K562 (cell line): ENCODE data around the gene MYO3B. TPM values are rescaled to one million over a fixed set of nuclear protein-coding genes. Genes with fewer than 3 reads are reported as not detected.

Experiments used
- CREBBP ChIP-seq: IDR thresholded peaks from one replicate; pipeline ENCODE4 v1.6.1; 2012; ENCODE audit warnings: low read depth, mild to moderate bottlenecking, control low read depth, inconsistent platforms, low read length
- EHMT2 ChIP-seq: fragments of 450-650 bp; IDR thresholded peaks from 2 replicates; pipeline ENCODE4 v1.6.1; 2018; ENCODE audit warnings: antibody characterized with exemption
- GABPA ChIP-seq: fragments of 200-800 bp; sonication (Bioruptor generic); conservative IDR thresholded peaks from 2 replicates; pipeline ENCODE4 v1.6.1; 2016; ENCODE audit warnings: low read depth, missing genetic modification characterization, missing compliant biosample characterization
- HMG20A ChIP-seq: fragments of 450-650 bp; formaldehyde crosslinking; conservative IDR thresholded peaks from 2 replicates; pipeline ENCODE4 v1.4.0; 2020; ENCODE audit warnings: mild to moderate bottlenecking, mixed read lengths
- HNRNPL ChIP-seq: fragments of 200-400 bp; formaldehyde crosslinking; IDR thresholded peaks from 2 replicates; pipeline ENCODE4 v1.6.1; 2017; ENCODE audit warnings: low read depth, mild to moderate bottlenecking, low read length
- HOMEZ ChIP-seq: fragments of 250-450 bp; sonication (Bioruptor Pico); IDR thresholded peaks from 2 replicates; pipeline ENCODE4 v1.4.0; 2020; ENCODE audit warnings: mild to moderate bottlenecking, moderate library complexity
- MYNN ChIP-seq, 2 experiments: sonication (generic); formaldehyde crosslinking in 1 of 2; IDR thresholded peaks; 2 replicates each; pipeline versions ENCODE4 v1.5.0 to v1.6.1; 2016 to 2020; ENCODE audit warnings: antibody characterized with exemption in 1 of 2, missing genetic modification reagents in 1 of 2
- NKRF ChIP-seq: fragments of 450-650 bp; IDR thresholded peaks from 2 replicates; pipeline ENCODE4 v1.6.1; 2016; ENCODE audit warnings: borderline replicate concordance
- NONO ChIP-seq, 2 experiments: fragments of 200-400 bp in 1 of 2; fragments of 450-650 bp in 1 of 2; formaldehyde crosslinking in 1 of 2; IDR thresholded peaks; 2 replicates each; pipeline ENCODE4 v1.6.1; 2017; ENCODE audit warnings: low read depth in 2 of 2, mild to moderate bottlenecking in 2 of 2, moderate library complexity in 2 of 2, low read length in 1 of 2
- PCBP2 ChIP-seq: fragments of 200-400 bp; formaldehyde crosslinking; IDR thresholded peaks from 2 replicates; pipeline ENCODE4 v1.6.1; 2018; ENCODE audit warnings: low read length, low read depth, mild to moderate bottlenecking, moderate library complexity; ENCODE audit not compliant: poor library complexity, severe bottlenecking
- TAF15 ChIP-seq: fragments of 200-400 bp; formaldehyde crosslinking; IDR thresholded peaks from 2 replicates; pipeline ENCODE4 v1.6.1; 2017; ENCODE audit warnings: mild to moderate bottlenecking, low read depth, low read length, moderate library complexity
- ZKSCAN3 ChIP-seq: fragments of 250-450 bp; sonication (Bioruptor Pico); IDR thresholded peaks from 2 replicates; pipeline ENCODE4 v1.4.0; 2020
- ZMIZ1 ChIP-seq, 2 experiments: fragments of 150-350 bp in 1 of 2; IDR thresholded peaks; 2 replicates each; pipeline ENCODE4 v1.6.1; 2012 to 2016; ENCODE audit warnings: low read depth in 2 of 2, low read length in 2 of 2, mild to moderate bottlenecking in 1 of 2, moderate library complexity in 1 of 2
- ZNF217 ChIP-seq: sonication (generic); formaldehyde crosslinking; IDR thresholded peaks from 2 replicates; pipeline ENCODE4 v1.8.0; 2022; ENCODE audit warnings: mild to moderate bottlenecking, missing genetic modification reagents
- ZNF282 ChIP-seq: sonication (generic); formaldehyde crosslinking; IDR thresholded peaks from 2 replicates; pipeline ENCODE4 v1.8.1; 2023; ENCODE audit warnings: missing genetic modification reagents
- ZNF41 ChIP-seq: fragments of 250-450 bp; sonication (Bioruptor Pico); conservative IDR thresholded peaks from 2 replicates; pipeline ENCODE4 v1.4.0; 2020; ENCODE audit warnings: mild to moderate bottlenecking
- ZNF644 ChIP-seq: fragments of 200-800 bp; sonication (Bioruptor generic); IDR thresholded peaks from 2 replicates; pipeline ENCODE4 v1.6.1; 2016; ENCODE audit warnings: low read depth, missing genetic modification characterization, missing compliant biosample characterization
- ZNF785 ChIP-seq: fragments of 250-450 bp; sonication (Bioruptor Pico); IDR thresholded peaks from 2 replicates; pipeline ENCODE4 v1.4.0; 2020; ENCODE audit warnings: mild to moderate bottlenecking
- ZNF830 ChIP-seq: fragments of 250-450 bp; sonication (Bioruptor Pico); IDR thresholded peaks from 2 replicates; pipeline ENCODE4 v1.5.0; 2021; ENCODE audit warnings: mild to moderate bottlenecking
- polyA plus RNA-seq, 8 experiments: library from polyadenylated mRNA; depleted of rRNA in 4 of 8; stranded (reverse) in 5 of 8; unstranded in 3 of 8; fragments of >200 nt; fragmentation: Nextera tagmentation in 2 of 8; fragmentation: Illumina TruSeq in 1 of 8; extraction: Ambion mirVana in 2 of 8; extraction: Trizol in 1 of 8; gene quantifications; 2 replicates each; pipeline versions ENCODE4 v1.2.1 to v1.2.3, GENCODE V29; 2011 to 2014; ENCODE audit warnings: inconsistent platforms in 1 of 8, missing spikeins in 1 of 8
- total RNA-seq, 7 experiments: library from RNA; depleted of rRNA in 6 of 7; stranded (reverse); fragments of >200 nt in 6 of 7; fragmentation: Illumina TruSeq in 2 of 7; extraction: Trizol in 2 of 7; gene quantifications; 2 replicates each; pipeline versions ENCODE4 v1.2.1 to v1.2.3, GENCODE V29; 2011 to 2021; ENCODE audit warnings: low replicate concordance in 1 of 7
- TF ChIP-seq, protein P1 (sequence below): fragments of 250-450 bp; sonication (Bioruptor Pico); IDR thresholded peaks from 2 replicates; pipeline ENCODE4 v1.8.0; 2022; ENCODE audit warnings: moderate library complexity, mild to moderate bottlenecking, inconsistent platforms

Gene MYO3B
- total and polyA plus RNA-seq, 9 of the 15 experiments (the other 6 are each of a cell fraction or from before 2014, with no cell fraction given) = 2.7 to 6.5 (median 3.6) TPM

DNA sequence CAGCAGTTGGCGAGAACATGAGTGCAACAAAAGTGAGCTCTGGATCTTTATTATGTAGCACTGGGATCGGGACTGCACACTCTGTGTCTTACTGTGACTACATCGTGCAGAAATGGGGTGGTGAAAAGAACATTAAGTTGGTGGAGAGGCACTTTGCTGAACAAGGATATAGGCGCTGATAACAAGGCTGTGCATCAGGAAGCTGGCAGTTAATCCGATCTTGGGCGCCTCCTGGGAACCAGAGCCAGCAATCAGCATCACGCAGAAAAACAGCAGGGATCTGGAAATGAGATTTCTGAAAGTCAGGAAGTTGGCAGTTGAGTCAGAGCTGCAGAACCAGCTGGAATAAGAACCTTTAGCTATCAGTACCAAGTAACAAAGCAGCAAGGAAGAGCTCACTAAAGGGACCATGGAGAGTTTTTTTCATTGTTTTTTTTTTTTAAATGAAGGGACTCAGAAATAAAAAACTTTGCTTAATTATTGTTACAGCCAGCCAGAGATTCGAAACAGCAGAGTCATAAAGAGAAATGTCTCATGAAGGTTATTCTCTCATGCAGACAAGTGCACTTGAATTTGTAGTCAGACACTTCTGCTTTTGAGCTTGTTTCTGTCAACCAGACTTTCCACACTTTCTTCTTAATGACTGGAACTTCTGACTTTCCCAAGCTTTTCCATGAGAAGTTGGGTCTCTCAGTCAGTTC, 22.8 kb upstream of the MYO3B start (continued):
- TF ChIP-seq HMG20A (no peak), EHMT2 (no peak), ZNF830 (CRISPR knock-in tag) (no peak), MYNN (IDR thresholded peaks at IDR 0.05) (0 out of 2 replicates have a peak, but pooled peaks have one; percentile 52), MYNN (CRISPR knock-in tag; IDR thresholded peaks at IDR 0.05) (no peak), ZNF644 (0 out of 2 replicates have a peak, but pooled peaks have one; percentile 44), ZNF41 (no peak), HOMEZ (CRISPR knock-in tag) (no peak), PCBP2 (no peak), HNRNPL (no peak), CREBBP (no peak), NKRF (no peak), ZMIZ1 (IDR thresholded peaks at IDR 0.05; ENCODE audit: low read depth in 2 of 2, low read length in 2 of 2) (peak in 1 of 2 experiments; percentile 73; a peak in 1 of 4 replicates), GABPA (tag) (no peak), ZKSCAN3 (no peak), ZNF217 (CRISPR knock-in tag) (no peak), ZNF785 (CRISPR knock-in tag) (no peak), NONO (IDR thresholded peaks at IDR 0.05; ENCODE audit: low read depth in 2 of 2, low read length in 1 of 2) (no peak), ZNF282 (CRISPR knock-in tag) (no peak), TAF15 (no peak)
- TF ChIP-seq, protein P1, sequence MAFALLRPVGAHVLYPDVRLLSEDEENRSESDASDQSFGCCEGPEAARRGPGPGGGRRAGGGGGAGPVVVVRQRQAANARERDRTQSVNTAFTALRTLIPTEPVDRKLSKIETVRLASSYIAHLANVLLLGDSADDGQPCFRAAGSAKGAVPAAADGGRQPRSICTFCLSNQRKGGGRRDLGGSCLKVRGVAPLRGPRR (CRISPR knock-in tag) = no peak
